Activated T-helper 1 cell treated with Interleukin-2 at 50 U/mL for 16 hours (primary cell): ENCODE data around the gene GLDN.
"Not testable (repeated sequence)": the region's sequence is repeated elsewhere in the genome, so short reads cannot be mapped to it uniquely, and the experiment has no call there.

Experiments used
- DNase-seq: peaks from one replicate; pipeline ENCODE4 v3.0.0-alpha.2; 2020; ENCODE audit warnings: low read depth

Gene GLDN

DNA sequence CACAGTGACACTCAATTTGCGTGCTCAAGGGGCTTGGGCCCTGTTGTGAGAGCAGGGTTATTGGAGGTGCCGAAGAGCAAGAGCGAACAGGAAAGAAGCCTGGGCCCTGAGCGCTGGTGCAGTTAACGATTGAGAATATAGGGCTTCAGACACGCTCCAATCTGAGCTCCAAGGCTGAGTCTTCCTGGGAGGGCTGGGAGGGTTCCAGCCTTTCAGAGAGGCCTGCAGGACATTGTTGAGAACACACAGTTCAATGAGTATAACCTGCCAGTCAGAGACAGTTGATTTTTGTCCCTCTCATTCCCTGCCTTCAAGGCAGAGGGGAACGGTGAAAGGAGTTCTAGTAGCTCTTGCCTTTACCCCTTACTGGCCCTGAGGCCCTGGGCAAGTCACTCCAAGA, 47.3 kb downstream of the GLDN start:
- DNase-seq, result no peak

DNA sequence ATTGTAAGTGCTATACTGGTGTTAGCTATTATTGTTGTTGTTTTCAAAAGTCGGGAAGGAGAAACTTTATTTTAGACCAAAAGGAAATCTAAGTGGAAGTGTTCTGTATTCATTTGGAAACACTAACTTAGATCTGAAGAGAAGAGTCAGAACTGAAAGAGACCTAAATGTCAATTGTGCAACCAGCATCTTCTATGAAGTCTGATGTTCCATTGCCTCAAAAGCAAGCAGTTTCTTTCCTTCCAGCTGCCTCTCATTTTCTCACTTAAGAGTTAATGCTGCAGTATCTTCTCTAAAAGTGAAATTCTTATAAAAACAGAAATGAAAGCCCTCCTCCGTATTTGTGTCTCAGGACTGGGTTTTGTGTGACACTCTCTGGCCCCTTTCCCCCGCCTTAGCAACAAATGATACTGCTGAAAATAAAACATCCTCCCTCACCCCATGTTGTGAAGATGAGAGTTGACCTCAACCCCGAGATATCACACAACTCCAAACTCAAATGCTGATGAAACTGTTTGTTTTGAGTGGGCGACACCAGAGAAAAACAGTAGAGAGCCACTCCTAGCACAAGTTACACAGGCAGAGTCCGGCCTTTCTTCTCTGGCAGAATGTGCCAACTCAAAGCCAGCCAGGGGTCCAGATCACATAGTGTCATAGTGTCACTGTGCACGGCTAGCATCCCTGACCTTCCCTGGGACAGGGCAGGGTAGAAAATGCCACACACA, 48.9 kb downstream of the GLDN start:
- no peak for DNase-seq

DNA sequence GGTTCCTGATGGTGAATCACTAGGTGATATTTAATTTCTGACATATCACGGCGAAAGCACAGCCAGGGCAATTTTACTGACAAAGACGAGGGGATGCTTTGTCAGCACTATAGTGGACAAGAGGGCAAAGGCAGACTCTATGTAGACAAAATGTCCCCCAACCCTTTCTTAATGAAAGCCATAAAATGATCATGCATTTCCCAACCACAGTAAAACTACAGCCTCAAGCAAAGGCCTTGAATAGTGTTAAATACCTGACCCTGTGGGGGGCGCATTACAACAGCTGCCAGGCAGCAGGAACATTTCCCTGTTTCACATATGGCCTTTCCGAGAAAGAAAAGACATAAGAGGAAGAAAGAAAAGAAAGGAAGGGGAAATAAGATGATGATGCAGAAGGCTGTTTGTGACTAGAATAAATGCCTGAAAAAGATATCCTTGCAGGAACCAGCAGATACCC, 49.5 kb downstream of the GLDN start:
- DNase-seq, result no peak

DNA sequence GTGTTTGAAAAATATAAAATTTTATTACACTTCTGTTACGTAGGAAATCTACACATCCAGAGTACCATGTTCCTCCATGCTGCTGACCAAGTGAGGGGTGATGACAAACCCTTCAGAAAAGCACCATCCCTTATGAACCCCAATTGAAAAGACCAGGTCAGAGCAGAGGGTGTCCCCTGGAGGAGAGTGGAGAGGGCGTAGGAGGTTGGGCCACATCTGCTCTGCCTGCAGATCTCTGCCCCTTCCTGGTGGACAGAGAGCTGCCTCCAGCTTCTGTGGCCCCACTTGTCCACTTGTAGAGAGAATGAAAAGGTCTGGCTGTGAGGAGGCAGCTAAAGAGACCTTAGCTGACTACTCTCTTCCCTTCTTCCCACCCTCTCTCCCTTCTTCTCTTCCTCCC, 55.5 kb downstream of the GLDN start:
- DNase-seq, result no peak

DNA sequence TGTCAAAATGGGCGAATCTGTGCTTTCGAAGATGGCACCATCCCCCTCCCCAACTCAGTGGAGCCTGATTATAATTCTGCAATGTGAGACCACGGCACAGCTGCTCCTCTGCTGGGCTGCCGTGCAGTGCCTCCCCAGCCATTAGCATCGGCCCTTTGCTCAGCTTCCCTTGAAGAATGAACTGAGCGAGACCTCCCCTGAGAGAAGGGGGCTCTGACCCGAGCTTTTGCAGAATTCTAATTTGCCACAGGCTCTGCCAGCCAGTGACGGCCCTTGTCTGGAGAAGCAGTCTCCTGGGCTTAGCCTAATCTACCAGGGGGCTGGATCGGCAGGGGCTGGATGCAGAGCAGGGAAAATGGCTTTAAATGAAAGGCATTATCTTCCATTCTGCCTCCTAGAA, 57.2 kb downstream of the GLDN start:
- no peak for DNase-seq

DNA sequence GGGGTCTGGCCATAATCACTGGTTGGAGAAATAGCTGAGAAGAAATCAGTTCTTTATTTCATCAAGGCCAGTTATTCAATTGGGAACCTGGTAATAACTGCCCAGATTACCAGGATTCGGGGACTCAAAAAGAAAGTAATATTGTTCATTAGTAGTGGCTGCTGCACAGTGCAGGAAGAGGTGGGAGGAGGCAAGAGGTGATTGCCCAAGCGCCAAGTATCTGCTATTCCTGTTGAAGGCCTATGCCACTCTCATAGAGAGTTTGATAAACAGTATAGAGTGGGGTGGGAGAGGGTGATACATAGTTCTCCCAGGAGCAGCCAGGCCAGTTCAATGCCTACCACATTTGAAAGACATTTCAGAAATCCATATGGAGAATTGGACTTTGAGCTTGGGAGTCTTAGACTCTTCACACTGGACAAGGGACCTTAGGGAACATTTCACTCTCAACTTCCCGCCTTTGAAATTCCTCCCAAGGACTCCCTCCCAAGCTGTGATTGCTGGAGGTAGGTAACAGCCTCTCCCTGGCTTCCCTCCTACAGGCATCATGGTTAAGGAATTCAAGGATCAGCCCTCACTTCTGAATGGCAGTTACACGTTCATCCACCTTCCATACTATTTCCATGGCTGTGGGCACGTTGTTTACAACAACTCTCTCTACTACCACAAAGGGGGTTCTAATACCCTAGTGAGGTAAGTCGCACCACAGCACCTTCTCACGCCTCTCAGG, 59.8 kb downstream of the GLDN start:
- DNase-seq, result no peak

DNA sequence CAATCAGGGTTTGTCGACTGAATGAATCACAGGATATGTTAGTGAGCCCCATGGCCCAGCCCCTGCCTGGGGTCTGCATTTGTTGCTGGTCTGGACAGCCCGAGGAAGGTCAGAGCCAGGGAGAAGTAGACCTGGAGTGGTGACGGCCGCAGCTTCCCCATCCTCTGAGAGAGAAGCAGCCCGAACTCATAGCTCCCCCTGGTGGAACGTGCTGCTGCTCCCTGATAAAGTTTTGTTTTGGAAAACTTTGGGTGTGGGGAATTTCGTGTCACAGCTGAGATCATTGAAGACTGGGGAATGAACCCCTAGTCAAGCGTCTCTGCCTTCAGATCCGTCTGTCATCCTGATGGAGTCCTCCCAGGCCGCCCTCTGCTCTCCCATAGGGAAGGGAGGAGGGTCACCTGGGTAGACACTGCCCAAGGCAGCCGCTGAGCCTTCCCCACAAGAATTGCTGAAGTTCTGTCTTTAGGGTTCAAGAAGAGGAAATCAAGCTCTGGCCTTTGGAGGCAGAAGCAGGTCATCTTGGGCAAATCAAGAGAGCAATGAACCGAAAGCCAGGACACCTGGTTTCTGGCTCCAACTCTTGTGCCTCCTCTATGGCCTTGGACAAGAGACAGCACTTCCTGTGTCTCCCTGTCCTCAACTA, 60.5 kb downstream of the GLDN start:
- DNase-seq, result no peak

DNA sequence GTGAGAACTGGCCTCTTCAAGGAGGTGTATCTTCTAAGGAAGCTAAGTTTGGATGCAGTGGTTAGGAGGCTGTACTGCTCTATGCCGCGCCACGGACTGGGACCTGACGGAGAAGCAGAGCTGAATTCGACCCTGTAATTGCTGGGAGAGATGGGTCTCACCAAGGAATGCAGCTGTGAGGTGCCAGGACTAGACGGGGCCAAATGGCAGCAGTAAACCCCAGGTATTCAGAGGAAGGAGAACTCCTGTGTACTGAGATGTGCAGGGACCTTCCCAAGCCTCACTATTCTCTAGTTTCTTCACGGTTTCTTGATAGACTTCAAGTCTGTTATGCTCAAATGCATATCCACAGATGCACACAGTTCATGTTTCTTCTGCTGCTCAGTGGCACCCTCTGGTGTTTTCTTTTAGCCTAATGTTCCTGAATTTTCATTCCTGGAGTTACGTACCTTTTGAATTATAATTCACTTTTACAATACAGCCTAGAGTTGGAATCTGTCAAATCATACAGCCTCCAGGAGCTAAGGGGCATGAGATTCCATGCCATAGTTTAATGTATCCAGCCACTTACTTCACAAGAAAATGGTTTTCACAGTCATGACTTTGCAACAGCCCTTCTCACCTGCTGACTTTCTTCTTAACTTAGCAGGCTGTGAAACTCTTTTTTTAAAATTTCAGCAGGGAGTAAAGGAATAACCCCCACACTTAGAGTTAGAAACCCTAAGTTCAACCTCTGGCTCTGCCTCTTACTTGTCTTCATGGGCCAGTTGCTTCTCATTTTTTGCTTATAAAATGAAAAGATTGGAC, 61.8 kb downstream of the GLDN start:
- no peak for DNase-seq

DNA sequence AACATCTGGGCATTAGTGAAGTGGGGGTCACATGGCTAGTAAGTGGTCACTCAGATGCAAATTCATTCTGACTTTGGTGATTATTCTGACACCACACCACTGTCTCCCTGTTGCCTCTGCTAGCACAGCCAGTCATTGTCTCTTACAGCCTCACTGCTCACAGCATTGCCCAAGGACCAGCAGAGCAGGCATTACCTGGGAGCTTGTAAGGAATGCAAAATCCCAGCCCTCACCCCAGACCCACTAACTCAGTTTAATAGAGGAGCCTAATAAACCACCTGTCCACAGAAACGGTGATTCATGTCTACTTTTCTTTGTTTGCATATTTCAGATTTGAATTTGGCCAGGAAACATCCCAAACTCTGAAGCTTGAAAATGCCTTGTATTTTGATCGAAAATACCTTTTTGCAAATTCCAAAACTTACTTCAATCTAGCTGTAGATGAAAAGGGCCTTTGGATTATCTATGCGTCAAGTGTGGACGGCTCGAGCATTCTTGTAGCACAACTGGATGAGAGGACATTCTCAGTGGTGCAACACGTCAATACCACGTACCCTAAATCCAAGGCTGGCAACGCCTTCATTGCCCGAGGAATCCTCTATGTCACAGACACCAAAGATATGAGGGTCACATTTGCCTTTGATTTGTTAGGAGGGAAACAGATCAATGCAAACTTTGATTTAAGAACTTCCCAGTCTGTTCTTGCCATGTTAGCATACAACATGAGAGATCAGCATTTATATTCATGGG, 62.7 kb downstream of the GLDN start:
- no peak for DNase-seq

DNA sequence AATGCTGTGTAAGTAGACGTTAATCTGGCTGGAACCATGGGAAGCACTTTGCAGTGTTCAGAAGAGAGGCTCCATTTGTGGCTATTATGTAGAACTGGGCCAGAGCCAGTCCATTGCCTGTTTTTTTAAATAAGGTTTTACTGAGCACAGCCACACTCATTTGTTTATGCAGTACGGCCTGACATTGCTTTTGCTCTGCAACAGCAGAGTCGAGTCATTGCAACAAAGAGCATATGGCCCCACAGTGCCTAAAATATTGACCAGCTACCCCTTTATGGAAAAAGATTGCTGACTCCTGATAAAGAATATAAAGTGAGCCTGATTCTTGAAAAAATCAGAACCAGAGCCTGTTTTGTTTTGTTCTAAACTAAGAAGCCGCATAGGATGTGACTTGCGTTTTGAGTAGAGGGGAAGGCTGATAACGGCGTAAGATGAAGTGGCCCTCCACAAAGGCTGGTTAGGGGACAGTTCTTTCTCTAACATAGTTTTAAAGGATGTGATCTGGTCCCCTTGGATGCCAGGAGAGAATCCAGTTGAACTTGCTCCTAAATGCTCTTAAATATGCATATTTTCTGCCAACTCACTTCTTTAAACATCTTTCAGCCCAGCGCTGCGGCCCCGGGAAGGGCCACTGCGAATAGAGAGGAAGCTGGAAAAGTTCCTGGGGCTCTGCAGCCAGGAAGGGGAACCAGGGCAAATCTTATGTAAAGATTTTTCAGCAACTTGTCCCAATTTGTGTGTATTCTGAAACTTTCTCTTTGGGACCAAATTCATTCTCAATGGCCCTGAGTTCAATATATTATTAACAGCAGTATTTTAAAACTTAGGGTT, 64.5 kb downstream of the GLDN start:
- DNase-seq, result no peak

DNA sequence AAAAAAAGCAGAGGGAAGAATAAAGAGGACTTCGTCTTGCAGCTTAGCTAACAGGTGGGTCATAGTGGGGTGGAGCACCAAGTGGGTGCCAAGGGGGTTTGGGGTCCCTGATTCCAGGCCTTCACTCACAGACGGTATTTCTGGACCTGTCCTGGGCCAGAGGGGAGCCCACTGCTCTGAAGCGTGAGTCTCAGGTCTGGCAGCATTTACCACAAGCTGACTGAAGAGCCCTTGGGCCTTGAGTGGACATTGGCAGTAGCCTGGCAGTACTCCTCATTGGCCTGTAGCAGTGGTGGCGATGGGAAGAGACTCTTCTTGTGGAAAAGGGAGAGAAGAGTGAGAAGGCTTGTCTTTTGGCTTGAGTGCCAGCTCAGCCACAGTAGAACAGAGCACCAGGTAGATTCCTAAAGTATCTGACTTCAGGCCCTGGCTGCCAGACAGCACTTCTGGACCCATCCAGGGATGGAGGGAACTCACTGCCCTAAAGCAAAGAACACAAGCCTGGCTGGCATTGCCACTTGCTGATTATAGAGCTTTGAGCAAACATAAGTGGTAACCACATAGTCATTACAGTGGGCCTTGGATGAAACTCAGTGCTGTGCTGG, 72.9 kb downstream of the GLDN start:
- no peak for DNase-seq

DNA sequence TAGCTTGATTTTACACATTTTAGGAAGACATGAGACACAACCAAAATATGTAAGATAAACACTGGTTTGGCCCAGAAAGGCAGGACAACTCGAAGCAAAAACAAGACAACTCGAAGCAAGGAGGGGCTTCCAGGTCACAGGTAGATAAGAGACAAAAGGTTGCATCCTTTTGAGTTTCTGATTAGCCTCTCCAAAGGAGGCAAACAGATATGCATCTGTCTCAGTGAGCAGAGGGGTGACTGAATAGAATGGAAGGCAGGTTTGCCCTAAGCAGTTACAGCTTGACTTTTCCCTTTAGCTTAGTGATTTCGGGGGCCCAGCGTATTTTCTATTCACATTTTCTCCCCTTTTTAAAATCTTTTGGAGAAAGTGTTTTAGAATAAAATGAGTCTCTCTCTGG, 74.7 kb downstream of the GLDN start:
- no peak for DNase-seq

DNA sequence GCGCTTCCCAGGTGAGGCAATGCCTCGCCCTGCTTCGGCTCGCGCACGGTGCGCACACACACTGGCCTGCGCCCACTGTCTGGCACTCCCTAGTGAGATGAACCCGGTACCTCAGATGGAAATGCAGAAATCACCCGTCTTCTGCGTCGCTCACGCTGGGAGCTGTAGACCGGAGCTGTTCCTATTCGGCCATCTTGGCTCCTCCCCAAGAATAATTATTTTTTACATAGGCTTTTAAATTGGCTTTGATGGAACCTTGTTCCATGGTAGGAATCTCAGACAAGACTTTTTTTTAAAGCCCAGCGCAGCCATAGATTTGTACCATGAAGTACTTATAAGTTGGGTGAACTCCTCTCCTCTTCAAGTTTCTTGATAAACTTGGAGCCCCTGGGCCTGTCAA, 81.6 kb downstream of the GLDN start:
- not testable (repeated sequence) for DNase-seq

DNA sequence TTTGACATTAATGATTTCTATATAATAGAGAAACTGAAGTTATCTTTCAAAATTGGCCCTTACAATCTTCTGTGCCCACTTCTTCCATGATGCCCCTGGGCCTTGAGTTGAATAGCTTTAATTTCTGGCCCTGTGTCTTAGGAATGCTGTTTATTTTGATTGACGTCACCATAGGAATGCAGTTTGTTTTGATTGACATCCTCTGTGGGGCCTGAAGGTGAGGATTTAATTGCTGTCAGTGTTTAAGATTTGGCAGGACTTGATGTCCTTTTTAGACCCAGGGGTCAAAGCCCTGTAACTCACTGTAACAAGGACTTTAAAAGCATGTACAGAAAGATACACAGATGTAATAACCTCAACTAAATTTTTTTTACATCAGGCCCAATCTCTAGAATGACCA, 83.3 kb downstream of the GLDN start:
- no peak for DNase-seq

DNA sequence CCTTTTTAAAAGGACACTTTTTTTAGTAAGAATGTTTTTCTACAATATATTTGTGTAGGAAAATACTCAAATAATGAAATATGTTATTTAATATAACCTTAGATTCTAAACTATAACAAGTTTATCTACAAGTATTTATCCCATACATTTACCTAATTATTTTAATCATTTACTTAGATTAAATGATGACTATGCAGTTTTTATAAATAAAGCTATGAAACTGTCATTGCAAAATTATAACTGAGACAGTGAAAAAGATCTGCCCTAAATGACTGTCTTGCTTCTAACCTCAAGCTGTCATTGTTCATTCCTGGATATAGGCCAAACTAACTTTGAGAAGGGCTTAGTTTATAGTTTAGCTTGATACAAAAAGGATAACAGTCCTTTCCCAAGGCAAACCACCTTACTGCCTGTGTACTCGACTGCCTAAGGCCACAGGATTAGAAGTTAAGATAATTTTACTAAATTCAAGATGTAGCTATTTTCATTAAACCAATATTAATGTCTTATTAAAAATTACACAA, 84.1 kb downstream of the GLDN start:
- DNase-seq, result no peak

DNA sequence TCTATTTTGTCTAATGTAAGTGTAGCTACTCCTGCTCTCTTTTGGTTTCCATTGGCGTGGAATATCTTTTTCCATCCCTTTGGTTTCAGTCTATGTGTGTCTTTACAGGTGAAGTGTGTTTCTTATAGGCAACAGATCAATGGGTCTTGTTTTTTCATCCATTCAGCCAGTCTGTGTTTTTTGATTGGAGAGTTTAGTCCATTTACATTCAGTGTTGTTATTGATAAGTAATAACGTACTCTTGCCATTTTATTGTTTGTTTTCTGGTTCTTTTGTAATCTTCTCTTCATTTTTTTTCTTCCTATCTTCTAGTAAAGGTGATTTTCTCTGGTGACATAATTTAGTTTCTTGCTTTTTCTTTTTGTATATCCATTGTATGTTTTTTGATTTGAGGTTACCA, 97.1 kb downstream of the GLDN start:
- DNase-seq, result no peak

DNA sequence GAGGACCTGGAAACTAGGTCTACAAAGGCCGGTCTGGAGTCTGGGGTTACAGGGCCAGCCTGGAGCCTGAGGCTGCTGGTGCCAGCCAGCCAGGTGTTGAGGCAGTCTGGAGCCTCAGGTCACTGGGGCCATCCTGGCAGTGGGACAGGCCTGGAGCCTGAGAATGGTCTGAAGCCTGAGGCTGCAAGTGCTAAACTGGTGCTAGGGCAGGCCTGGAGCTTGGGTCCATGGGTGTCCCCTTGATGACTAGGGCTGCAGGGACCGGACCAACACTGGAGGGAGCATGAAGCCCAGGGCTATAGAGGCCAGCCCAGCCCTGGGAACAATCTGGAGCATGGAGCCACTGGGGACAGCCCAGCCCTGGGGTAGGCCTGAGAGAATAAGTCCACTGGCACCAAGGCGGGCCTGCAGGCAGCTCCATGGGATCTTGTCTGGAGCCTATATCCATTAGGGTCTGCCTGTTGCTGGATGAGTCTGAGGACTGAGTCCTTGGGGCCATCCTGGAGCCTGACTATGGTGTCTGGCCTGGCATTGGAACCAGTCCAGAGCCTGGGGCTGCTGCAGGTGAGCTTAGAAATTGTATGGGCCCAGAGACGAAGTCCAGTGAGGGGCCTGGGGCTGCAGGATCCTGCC, 101.9 kb downstream of the GLDN start:
- DNase-seq, result no peak

DNA sequence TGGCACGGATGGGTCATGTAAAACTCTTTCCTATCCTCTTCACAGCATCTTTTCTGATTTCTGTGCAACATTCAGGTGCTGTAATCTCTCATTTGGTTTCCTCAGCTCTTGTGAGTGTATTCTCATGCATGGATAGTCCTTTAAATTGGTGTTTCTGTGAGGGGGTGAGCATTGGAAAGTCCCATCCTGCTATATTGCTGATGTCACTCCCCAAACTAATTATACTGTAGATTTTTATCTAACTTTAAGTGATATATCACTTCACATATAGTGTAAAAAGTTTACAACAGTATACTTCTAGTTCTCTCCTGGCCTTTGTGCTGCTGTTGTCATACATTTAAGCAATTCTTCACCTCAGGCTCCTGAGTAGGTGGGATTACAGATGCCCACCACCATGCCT, 102.7 kb downstream of the GLDN start:
- no peak for DNase-seq

DNA sequence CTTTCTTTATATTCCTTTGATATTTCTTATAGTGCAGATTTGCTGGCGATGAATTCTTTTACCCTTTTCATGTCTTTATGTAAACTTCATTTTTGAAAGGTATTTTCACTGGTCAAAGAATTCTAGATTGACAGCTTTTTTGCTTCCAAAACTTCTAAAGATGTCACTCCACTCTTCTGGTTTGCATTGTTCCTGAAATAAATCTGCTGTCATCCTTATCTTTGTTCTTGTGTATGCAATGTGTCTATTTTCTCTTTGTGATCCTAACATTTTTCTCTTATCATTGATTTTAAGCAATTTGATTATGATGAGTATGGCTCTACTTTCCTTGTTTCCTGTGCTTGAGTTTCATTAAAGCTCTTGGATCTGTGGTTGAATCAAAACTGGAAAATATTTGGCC, 103.4 kb downstream of the GLDN start:
- DNase-seq, result no peak
